NT2/D1 (cell line): ENCODE results near the gene ATP8B4.

Experiments used
- SUZ12 ChIP-seq: IDR thresholded peaks from 2 replicates; pipeline ENCODE4 v1.6.1; 2011; ENCODE audit not compliant: insufficient read length, insufficient read depth; ENCODE audit errors: extremely low read depth
- YY1 ChIP-seq: IDR thresholded peaks from 2 replicates; pipeline ENCODE4 v1.6.1; 2011; ENCODE audit not compliant: insufficient read length, insufficient read depth
- ZNF274 ChIP-seq: IDR thresholded peaks from 2 replicates; pipeline ENCODE4 v1.6.1; 2011; ENCODE audit warnings: mild to moderate bottlenecking, low read depth, low read length

DNA sequence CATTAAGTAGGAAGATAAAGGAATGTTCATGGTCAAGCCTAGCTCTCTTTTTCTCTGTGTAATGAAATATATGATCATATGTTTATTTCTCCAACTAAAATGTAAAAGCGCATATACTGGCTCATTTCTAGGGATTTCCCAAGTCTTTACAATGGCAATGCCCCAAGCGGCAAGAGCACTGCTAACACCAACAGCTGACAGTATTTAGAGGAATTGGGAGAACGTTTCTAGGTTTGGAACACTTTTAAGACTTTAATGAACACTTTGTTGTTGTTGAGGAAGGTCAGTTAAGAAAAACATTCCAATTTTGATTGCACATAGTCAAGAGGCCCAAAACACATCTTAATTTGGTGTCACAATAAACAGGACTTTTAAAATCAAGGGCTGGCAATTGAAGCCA is 132.7 kb downstream of the ATP8B4 start:
- TF ChIP-seq YY1: no peak
- no peak for TF ChIP-seq ZNF274
- no peak for TF ChIP-seq SUZ12
